ENCODE results near the gene LMO1.

LMO1 gene

DNA sequence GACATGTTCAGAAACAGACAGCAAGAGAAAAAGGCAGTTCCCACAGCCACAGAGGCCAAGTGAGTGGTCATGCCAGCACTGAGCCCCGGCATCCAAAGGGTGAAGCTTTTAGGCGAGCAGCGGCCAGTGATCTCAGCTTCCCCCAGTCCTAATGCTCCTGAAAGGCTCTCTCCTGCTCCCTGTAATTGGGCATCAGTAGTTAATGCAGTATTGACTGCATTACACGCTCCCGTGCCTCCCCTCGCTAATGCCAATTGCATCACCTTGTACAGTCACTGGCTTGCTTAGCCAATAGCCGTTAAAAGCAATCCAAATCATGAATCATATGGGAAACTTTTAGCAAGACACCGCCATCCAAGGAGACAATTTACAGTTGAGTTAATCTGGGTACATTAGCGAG is 4.9 kb downstream of the LMO1 start:
- no peaks in the 10 kb centered on the region for H3K36me3 ChIP-seq (ENCODE audit: control insufficient read depth, insufficient read depth, low read length)
- no peak for DNase-seq (ENCODE audit: extremely low read depth, insufficient read length)
- H3K27me3 ChIP-seq (replicated peaks; ENCODE audit: control insufficient read depth, insufficient read depth, low read length): peaks cover 4% of the 10 kb centered on the region
- H3K4me3 ChIP-seq (replicated peaks; ENCODE audit: low read depth, low read length): no peak overlapping the region
- TF ChIP-seq CTCF (IDR thresholded peaks at IDR 0.05; ENCODE audit: insufficient read depth, low read length, poor library complexity, severe bottlenecking): no peak

DNA sequence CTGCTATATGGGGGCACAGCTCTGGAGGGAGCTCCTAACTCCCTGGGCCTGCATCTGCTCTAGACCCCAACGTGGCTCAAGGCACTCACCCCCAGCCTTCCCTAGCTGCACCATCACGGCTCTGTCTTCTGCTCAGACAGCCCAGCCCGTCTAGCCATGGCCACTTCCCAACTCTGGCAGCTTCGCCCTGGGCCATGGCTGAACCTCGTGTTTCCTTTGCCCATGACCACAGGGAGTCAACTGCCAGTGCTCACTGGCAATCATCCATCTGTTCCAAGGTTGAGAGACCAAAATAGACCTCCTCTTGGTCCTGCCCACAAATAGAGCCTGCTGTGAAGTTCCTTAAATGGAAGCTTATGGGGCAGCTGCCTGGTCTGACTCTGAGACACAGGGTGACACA is 5.4 kb downstream of the LMO1 start:
- no peak for TF ChIP-seq CTCF (IDR thresholded peaks at IDR 0.05; ENCODE audit: insufficient read depth, low read length, poor library complexity, severe bottlenecking)
- peaks cover 4% of the 10 kb centered on the region for H3K27me3 ChIP-seq (replicated peaks; ENCODE audit: control insufficient read depth, insufficient read depth, low read length)
- DNase-seq (ENCODE audit: extremely low read depth, insufficient read length): no peak
- H3K4me3 ChIP-seq (replicated peaks; ENCODE audit: low read depth, low read length): no peak overlapping the region
- no peaks in the 10 kb centered on the region for H3K36me3 ChIP-seq (ENCODE audit: control insufficient read depth, insufficient read depth, low read length)

DNA sequence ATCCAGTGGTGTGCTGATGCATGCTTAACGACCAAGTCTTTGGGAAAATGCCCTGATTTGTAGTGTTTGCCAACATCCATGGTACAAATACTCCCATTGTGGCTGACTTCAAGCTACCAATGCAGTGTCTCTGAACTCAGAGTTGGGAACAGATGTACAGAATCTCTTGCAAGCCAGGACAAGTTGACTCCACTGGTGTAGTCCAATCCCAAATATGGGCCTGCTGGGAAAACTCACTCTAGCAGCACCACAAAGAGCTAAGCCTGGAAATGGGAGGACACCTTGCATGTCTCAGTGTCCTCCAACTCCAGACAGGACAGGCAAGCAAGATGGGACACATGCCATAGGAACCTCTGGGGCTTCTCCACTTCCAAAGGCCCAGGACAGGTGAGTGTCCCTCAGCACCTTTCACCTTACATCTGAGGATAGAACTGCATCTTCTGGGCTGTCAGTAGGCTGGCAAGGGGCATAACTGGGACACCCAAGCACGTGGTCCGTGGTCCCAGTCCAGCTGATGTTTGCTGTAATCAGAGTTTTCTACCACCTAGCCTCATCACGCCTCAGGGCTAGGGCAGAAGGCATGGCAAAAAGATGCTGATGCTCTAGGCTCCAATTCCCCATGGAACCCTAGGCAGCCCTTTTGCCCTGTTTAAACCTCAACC is 6.5 kb downstream of the LMO1 start:
- no peak for TF ChIP-seq CTCF (IDR thresholded peaks at IDR 0.05; ENCODE audit: insufficient read depth, low read length, poor library complexity, severe bottlenecking)
- Histone ChIP-seq H3K27me3 (replicated peaks; ENCODE audit: control insufficient read depth, insufficient read depth, low read length) (peaks cover 2% of the 10 kb centered on the region), H3K36me3 (ENCODE audit: control insufficient read depth, insufficient read depth, low read length) (no peaks in the 10 kb centered on the region), H3K4me3 (replicated peaks; ENCODE audit: low read depth, low read length) (no peak overlapping the region)
- no peak for DNase-seq (ENCODE audit: extremely low read depth, insufficient read length)

- H3K4me3 ChIP-seq (replicated peaks; ENCODE audit: low read depth, low read length): no peak overlapping the region
- no peak for DNase-seq (ENCODE audit: extremely low read depth, insufficient read length)
- H3K27me3 ChIP-seq (replicated peaks; ENCODE audit: control insufficient read depth, insufficient read depth, low read length): peaks cover 2% of the 10 kb centered on the region
- no peaks in the 10 kb centered on the region for H3K36me3 ChIP-seq (ENCODE audit: control insufficient read depth, insufficient read depth, low read length)
- no peak for TF ChIP-seq CTCF (IDR thresholded peaks at IDR 0.05; ENCODE audit: insufficient read depth, low read length, poor library complexity, severe bottlenecking)
These were observed 7.2 kb downstream of the LMO1 start for GRCh38 chr11:8256271-8257002.

DNA sequence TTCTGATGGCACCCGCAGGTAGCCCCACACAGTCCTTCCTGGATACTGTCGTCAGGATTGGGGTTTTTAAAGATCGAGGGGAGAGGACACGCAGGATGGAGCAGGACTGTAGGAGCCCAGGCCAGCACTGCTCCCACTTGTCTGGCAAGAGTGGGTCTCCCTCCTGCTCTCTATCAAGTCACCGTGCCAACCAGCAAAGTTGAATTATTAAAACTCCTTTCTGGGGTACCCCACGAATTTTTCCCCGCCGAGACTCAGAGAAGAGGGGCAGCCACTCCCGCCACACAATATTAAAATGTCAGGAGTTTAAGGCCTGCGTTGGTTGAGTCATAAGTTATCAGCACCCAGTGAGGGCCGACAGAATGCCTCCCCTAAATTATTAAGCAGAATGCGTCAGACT is 10.1 kb downstream of the LMO1 start:
- no peak overlapping the region for H3K4me3 ChIP-seq (replicated peaks; ENCODE audit: low read depth, low read length)
- no peaks in the 10 kb centered on the region for H3K36me3 ChIP-seq (ENCODE audit: control insufficient read depth, insufficient read depth, low read length)
- H3K27me3 ChIP-seq (replicated peaks; ENCODE audit: control insufficient read depth, insufficient read depth, low read length): no peaks in the 10 kb centered on the region; the same call in 1 of the 2 replicates
- DNase-seq (ENCODE audit: extremely low read depth, insufficient read length): no peak
- no peak for TF ChIP-seq CTCF (IDR thresholded peaks at IDR 0.05; ENCODE audit: insufficient read depth, low read length, poor library complexity, severe bottlenecking)
